NCI-H2107 treated with DMSO at 0.1 percent for 48 hours (cell line): ENCODE measurements around the gene SLC8A3.
A peak's percentile ranks its signal among the peaks of the same experiment; 100 is the strongest.

ENCODE experiments used
- DNase-seq: peaks from one replicate; lab custom pipeline; 2025; ENCODE audit not compliant: unreplicated experiment; lab: John Stamatoyannopoulos, UW

Gene SLC8A3

DNA sequence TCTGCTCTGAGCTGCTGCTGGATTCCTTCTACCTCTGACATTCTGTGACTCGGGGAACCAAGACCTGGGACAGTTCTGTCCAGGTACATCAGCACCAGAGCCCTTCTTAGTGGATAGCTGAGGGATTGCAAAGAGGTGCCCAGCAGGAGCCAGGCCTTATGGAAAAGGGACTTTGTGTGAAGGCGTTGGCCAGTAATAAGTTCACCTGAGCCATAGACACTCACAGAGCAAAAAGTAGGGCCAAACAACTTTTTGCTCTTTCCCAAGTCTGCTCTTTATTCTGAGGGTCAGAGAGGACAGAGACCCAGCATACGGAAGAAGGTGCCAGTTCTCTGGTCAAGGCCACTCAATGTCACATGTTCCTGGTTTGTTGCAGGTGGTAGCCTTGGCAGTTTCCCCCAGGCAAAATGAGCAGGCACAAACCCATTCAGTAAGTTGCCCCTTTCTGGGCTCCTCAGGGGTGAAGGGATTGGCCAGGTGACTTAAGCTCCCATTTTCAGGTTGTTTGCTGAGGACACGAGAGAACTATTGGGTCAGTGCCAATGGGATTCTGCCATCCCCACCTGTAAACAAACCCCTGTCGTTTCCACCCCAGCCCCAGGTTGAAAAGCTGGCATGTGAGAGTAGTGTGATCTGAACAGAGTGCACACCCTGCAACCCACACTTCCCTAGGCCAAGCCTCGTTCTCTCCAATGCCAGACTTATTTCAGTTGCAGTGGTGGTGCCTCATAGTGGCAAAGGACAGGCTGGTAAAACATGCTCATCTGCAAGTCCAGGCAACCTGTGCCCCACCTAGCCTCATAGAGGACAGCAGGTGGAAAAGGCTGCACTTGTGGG is 159.2 kb downstream of the SLC8A3 start:
- DNase-seq = no peak

DNA sequence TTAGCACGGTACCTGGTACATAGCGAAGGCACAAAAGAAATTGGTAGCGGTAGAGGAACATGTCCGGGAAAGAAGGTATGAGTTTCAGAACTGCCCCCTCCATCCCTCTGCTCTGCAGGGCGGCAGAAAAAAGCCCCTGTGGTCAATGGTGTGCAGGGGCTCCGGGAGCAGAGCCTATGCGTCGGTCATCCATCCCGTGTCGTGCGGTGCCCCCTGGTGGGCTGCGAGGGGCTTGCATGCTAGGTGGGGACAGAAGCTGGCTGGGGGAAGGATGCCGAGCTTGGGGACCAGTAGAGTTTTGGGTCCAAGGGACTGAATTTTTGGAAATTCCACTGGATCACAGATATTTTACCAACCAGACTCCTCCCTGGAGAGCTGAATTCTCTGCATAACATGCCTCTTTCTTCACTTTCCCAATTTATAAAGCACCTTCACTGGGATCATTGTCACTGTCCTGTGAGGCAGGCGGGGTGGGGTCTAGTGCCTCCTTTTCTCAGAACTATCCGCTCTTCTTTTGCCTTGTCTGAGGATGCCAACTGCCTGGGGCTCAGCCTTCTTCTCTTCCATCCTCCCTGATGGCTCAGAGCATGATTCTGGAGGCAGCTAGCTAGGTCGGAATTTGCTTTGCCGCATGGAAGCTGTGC is 160.8 kb downstream of the SLC8A3 start:
- DNase-seq = peak; percentile 33

DNA sequence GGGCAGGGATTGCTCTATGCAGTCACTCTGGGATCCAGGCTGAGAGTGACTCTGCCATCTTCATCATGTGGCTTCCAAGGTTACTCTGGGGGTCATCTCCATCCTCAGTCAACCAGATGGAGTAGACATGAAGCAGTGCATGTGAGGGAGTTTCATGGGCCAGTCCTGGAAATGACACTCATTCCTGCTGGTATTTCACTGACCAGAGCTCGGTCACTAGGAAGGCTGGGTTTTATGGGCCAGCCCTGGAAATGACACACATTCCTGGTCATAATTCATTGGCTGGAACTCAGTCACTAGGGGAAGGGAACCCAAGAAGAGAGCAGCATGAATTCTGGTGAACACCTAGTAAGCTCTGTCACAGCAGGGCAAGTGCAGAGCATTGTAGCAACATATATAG is 164.9 kb downstream of the SLC8A3 start:
- no peak for DNase-seq

DNA sequence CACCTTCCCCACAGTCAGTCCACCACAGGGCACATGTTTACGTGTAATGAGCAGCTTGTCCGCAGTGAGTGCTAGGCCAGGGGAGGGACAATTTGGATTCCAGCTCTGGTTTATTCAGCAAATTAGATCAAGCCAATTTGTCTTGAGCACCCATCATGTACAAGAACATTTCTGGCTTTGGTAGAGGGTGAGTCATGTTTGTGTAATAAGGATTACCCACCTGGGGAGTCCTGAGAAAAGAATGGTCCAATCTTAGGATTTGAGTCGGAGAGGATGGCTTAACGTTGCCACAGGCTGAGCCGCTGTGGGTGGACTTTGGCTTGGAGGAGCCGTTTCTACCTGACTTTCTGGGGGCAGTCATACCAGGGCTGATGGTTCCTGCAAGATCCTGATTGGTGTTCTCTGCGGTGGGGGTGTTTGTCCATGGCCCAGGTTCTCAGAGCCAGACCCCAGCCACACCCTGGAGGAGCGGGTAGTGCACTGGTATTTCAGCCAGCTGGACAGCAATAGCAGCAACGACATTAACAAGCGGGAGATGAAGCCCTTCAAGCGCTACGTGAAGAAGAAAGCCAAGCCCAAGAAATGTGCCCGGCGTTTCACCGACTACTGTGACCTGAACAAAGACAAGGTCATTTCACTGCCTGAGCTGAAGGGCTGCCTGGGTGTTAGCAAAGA is 165.8 kb downstream of the SLC8A3 start:
- DNase-seq = no peak

DNA sequence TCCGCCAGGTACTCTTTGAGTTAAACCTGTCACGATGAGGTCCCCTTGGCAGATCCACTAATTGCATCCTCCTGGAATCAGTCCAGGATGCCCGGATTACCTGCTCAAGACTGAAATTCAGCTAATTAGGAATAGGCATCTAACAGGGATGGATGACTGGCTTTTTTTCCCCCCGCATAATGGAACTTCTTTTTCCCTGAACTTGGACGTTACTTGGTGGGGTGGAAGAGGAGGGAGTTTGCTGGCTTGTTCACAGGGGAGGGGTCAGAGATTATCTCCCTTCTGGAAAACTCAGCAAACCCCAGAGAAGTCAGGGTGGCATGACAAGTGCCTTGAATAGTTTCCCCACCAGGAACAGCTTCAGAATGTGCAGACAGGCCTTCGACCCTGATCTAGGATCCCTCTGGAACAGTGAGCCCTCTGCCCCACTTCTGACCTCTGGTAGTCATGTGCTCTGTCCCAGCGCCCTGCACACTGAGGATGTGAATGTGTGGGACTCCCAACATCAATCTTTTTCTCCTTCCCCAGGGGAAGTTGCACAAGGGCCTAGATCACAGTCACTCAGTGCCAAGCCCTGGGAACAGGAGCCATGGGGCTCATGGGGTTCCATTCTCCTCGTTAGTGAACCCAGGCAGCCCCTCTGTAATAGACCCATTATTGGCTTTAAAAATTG is 167.1 kb downstream of the SLC8A3 start:
- no peak for DNase-seq

DNA sequence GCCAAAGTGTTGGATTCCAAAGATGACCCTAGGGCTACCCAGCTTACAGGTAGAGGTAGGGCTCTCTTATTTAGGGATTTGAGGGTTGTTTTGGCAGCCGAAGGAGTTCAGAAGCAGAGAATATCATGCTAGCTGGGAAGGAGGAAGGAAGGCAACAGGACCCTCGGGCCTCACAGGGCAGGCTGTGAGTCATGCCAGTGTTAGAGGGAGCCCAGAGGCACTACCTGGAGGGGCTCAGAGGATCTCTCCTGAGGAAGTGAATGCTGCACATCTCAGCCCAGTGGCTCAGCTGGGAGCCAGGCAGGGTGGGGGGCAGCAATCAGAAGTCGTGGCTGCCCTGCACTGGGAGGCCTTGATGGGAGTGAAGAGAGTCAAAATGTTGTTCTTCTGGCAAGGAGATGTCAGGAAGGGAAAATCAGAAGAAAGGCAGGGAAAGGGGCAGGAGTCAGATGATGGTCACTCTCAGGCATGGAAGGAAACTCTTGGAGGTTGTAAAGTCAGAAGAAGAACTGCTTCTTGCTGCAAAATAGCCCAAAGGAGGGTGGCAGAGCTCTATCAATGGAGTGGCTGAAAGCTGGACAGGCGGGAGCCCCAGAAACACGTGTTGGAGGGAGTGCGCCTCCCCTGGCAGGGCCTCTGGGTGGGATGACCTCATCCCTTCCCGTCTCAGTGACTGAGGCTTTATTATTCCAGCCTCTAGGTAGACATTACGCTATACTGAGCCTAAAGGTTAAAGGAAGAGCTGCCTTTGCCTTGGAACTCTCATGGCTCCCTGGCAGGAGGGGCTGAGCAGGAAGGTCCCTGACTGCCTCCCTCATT is 168.2 kb downstream of the SLC8A3 start:
- DNase-seq = no peak

DNA sequence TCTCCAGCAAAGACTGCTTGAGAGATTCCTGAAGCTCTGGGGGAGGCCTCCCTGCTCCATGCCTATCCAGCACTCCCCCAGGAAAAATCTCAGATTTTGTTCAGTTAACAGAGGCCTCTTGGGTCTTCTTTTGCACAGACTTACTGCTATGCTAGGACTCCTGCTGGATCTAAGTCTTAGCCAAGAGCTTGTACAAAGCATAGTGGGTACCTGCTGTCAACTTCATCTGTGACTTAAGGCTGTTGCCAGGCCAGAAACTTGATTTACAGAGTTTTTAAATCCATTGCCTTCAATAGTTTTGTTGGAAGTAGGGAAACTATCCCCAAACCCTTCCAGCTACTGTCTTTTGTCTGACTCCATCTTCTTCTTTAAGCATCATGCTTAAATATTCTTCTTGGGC is 169.1 kb downstream of the SLC8A3 start:
- DNase-seq = no peak

DNA sequence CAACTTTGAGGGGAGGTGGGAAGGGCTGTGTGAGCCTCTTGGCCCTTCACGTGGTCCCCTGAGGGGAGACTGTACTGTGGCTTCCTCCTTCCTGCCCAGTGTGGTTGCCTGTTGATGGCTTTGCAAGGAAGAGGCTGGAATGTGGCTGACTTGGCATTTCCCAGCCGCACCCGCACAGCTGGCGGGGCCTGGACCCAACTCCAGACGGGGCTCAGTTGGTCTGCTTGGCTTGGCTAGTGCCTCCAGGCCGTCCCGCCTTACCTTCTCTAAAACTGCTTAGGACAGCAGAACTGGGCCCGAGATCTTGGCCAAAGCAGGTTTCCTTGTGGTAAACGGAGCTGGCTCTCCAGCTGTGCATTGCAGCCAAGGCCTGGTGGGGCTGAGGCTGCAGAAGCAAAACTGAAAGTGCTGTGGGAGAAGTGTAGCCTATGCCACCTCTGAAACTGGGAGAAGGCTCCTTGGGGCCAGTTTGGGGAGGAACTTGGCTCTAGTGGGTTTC is 170.0 kb downstream of the SLC8A3 start:
- no peak for DNase-seq

DNA sequence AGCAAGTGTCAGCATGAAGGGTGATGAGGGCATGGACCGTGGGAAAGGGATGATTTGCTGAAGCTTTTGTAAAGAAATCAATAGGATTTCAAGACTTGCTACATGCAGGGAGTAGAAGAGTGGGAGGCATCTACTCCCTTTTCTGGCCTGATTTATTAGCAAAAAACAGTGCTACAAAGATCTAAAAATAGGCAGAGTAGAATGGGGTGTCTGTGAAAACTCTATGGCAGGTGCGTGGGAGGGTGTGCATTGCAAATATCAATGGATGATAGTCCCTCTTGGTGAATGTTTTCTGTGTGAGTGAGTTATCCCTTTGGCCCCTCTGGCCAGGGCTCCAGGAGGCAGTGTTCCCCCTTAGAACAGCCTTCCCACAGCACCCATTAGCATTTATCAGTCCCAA is 170.5 kb downstream of the SLC8A3 start:
- no peak for DNase-seq

DNA sequence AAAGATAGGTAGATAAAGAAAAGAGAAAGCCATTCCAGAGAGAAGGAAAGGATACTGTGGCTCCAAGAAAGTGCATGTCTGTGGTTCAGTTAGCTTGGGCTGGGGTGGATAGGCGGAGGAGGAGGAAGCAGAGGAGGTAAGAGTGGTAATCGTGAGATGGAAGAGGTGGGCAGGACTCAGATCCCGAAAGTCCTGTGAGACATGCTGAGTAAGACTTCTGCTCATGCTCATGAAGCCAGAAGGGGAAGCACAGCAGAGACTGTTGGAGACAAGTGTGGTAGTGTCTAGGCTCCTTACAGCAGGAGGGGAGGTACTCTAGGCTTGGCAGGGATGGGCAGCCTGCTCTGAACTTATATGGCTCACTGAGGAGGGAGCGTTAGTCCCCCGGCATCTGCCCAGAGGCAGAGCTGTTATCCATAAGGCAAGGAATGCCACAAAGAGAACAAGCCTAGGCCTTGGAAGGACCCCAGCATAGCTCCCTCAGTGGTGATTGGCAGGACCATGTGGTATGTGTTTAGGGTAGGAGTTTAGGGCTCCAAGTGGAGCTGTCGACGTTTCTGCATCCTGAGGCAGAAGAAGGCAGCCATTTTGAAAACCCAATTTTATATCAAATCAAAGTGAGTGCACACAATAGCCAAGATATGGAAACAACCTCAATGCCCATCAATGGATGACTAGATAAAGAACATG is 174.2 kb downstream of the SLC8A3 start:
- no peak for DNase-seq

DNA sequence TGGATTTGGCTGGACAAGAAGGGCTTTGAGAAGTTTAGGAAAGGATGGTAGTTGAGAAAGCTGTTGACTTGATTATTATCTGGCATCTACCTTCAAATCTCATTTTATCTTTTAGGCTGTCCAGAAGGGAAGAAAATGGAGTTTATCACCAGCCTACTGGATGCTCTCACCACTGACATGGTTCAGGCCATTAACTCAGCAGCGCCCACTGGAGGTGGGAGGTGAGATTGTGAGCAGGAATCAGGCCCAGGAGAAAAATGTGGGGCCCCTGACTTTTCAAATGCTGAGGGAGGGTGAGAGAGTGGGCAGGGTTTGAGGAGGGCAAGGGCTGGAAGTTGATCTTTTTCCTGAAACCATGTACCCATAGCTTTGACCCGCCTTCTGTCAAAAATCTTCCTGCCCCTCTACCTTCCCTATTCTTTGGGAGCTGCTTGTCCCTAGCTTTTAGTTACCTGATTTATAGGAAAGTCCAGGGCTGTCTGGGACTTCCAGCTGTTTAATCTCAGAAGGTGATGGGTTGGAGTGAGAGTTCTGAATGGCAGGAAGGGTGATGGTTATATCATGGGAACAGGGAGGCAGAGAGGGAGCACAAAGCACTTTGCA is 175.4 kb downstream of the SLC8A3 start:
- DNase-seq = no peak

DNA sequence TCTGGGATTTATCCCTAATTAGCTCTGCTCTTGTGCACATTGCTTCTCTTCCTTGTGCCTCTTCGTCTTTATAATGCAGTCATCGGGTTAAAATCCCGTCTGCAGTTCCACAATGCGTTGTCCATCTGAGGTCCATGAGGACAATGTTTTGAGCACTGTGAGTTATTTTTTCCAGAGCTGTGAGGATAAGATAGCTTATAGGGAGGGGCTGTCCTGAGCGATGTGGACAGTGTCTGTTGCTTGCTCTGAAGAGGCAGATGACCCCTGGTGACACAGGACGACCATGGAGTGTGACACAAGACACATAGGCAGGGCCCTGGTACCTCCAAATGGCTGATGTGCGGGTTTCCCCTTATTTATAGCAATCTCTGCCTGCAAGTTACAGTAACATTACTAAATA is 177.0 kb downstream of the SLC8A3 start:
- DNase-seq = no peak

DNA sequence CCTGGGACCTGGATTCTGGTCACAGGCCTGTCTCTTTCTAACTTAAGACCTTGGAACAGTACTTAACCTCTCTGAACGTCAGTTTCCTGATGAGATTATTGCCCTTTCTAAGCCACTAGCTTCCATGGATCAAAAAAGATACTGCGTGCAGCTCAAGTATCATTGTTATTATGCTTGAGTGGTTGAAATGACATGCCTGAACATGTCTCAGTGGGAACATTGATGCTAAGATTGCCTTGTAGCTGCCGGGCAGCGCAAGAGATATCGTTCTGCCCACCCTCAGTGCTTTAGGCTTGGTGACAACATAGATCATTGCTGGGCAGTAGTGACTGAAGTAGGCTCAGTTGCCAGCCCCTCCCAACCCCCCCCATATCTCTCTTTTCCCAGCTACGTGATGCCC is 177.7 kb downstream of the SLC8A3 start:
- DNase-seq = no peak

DNA sequence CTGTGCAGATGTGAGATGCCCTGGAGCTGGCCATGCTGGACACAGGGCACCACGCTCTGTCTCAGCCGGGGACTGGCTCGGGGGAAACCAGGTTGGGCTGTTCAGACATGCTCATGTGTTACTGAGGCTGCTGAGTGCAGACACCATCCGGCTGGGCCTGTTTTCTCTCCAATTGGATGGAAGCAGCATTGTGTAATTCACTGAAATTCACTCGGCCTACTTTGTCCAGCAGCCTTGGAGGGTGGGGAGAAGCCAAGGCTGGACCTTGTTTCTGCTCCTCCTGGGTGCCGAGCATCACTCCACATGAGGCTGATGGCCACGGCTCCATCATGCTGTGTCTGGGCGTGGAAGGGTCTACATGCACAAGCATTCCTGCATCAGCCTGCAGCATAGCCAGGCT is 178.8 kb downstream of the SLC8A3 start:
- no peak for DNase-seq

DNA sequence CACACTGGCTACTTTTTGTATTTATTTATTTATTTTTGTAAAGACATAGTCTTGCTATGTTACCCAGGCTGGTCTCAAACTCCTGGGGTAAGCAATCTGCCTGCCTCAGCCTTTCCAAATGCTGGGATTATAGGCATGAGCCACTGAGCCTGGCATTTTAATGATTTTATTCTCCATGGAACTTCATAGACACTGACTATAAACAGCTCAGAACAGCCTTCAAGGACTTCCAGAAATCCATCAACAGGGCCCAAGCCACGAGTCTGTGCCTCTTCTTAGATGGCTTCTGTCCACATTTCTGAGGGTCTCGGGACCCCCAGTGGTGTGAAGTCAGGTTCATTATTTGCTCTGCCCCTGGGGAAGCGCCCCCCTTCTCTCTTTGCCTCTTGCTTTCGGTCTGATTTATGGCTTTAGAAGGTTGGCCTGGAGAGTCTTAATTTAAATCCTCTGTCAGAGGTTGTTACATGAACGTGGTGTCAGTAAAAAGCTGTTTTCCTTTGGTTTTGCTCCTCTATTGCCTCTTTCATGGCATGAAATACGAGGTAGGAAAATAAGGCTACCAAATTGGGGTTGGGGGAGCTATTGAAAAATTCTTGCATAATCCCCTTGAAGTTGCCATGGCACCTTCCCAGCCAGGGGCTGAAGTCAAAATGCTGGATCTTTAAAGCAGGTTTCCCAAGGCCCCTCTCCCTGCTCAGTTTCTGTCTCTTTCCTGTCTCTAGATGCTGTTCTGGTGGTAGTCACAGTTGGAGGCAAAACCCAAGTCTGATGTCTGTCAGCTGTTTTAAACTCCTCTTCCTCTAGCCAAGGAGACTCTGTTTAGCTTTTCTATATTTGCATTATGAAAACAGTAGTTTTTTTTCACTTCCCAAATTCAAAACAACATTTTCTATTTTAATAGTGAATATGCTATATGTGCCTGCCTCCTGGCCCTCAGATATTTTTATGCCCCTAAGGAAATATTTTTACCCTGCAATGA is 180.2 kb downstream of the SLC8A3 start:
- no peak for DNase-seq

DNA sequence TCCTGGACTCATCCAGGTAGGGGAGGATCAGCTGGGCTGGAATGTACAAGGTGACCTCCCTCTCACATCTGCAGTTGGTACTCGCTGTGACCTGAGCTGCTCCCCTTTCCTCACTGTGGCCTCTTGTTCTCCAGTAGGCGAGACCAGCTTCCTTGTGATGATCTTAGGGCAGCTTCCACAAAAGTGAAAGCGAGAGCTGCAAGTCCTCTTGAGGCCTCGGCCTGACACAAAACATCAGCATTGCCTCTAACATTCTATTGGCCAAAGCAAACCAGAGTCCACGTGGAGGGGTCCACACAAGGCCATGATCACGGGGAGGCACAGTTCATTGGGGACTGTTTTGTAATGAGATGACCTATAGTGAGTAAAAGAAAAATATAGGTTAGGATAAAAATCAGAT is 182.1 kb downstream of the SLC8A3 start:
- DNase-seq = no peak

DNA sequence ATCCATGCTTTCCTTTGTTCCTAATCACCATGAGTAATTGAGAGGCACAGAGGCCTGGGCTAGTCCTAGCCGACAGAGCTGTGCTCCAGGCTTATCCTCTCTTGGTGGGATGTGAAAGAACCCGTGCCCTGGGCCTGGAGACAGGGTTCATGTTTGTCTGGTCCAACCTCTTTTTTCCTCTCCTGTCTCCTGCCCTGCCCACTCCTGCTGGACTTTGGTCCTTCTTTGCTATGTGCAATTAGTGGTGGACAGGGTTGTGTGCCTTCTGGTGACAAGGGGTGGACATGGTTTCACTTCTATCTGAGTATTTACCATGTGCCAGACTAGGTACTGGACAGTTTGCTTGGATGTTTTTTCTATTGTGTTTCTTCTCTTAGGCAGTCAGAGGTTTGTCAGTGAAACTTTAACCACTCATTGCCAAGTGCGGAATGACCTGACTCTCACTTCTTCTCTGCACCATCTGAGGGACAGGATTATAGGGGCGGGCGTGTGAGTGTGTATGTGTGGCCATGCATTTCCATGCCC is 183.4 kb downstream of the SLC8A3 start:
- no peak for DNase-seq

DNA sequence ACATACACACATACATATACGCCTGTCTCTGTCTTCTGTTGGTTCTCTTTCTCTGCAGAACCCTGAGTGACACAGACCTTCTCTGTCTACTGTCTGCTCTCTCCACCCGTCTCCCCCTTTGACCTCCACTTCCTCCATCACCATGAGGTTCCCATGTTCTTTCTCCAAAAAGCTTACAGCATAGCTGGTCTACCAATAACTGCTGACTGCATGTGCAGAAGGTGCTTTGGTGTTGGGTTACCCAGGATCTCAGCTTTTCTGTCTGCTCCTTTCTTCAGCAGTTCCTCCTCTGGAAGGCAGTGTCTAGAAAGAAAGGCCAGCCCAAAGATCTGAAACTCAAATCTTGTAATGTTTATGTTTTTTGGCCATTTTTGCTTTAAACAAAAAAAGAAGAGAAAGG is 184.0 kb downstream of the SLC8A3 start:
- no peak for DNase-seq
